SJSA1 (cell line): Measurements from ENCODE around the gene SLC26A6. TPM values are rescaled to one million over a fixed set of nuclear protein-coding genes. Genes with fewer than 3 reads are reported as not detected.

Experiments used
- DNase-seq, 2 experiments: peaks; one replicate each; pipeline ENCODE4 v3.0.0-alpha.2; 2015 to 2020; ENCODE audit warnings: low spot score in 2 of 2, low read depth in 1 of 2
- H3K27ac ChIP-seq: fragments of 250-450 bp; sonication (Bioruptor Pico); 2 replicates; pipeline ENCODE4 v1.5.1; 2020; ENCODE audit warnings: mild to moderate bottlenecking, moderate library complexity
- H3K27me3 ChIP-seq: fragments of 250-450 bp; sonication (Bioruptor Pico); replicated peaks from 2 replicates; pipeline ENCODE4 v1.5.1; 2020; ENCODE audit warnings: mild to moderate bottlenecking, moderate library complexity
- H3K36me3 ChIP-seq: fragments of 250-450 bp; sonication (Bioruptor Pico); 2 replicates; pipeline ENCODE4 v1.5.1; 2020; ENCODE audit warnings: mild to moderate bottlenecking
- H3K4me1 ChIP-seq: fragments of 250-450 bp; sonication (Bioruptor Pico); replicated peaks from 2 replicates; pipeline ENCODE4 v1.6.1; 2021; ENCODE audit warnings: mild to moderate bottlenecking
- H3K4me3 ChIP-seq: fragments of 250-450 bp; sonication (Bioruptor Pico); 2 replicates; pipeline ENCODE4 v1.5.1; 2020; ENCODE audit warnings: mild to moderate bottlenecking
- H3K9me3 ChIP-seq: fragments of 250-450 bp; sonication (Bioruptor Pico); replicated peaks from 2 replicates; pipeline ENCODE4 v1.5.1; 2020; ENCODE audit warnings: mild to moderate bottlenecking
- total RNA-seq: library from RNA; depleted of rRNA; stranded (reverse); fragments of >200 nt; shearing (Covaris generic); gene quantifications from 2 replicates; pipeline ENCODE4 v1.2.3, GENCODE V29; 2014; rRNA removed

Gene SLC26A6, protein sequence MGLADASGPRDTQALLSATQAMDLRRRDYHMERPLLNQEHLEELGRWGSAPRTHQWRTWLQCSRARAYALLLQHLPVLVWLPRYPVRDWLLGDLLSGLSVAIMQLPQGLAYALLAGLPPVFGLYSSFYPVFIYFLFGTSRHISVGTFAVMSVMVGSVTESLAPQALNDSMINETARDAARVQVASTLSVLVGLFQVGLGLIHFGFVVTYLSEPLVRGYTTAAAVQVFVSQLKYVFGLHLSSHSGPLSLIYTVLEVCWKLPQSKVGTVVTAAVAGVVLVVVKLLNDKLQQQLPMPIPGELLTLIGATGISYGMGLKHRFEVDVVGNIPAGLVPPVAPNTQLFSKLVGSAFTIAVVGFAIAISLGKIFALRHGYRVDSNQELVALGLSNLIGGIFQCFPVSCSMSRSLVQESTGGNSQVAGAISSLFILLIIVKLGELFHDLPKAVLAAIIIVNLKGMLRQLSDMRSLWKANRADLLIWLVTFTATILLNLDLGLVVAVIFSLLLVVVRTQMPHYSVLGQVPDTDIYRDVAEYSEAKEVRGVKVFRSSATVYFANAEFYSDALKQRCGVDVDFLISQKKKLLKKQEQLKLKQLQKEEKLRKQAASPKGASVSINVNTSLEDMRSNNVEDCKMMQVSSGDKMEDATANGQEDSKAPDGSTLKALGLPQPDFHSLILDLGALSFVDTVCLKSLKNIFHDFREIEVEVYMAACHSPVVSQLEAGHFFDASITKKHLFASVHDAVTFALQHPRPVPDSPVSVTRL
- total RNA-seq = 10.6 and 16.4 TPM in 2 replicates

DNA sequence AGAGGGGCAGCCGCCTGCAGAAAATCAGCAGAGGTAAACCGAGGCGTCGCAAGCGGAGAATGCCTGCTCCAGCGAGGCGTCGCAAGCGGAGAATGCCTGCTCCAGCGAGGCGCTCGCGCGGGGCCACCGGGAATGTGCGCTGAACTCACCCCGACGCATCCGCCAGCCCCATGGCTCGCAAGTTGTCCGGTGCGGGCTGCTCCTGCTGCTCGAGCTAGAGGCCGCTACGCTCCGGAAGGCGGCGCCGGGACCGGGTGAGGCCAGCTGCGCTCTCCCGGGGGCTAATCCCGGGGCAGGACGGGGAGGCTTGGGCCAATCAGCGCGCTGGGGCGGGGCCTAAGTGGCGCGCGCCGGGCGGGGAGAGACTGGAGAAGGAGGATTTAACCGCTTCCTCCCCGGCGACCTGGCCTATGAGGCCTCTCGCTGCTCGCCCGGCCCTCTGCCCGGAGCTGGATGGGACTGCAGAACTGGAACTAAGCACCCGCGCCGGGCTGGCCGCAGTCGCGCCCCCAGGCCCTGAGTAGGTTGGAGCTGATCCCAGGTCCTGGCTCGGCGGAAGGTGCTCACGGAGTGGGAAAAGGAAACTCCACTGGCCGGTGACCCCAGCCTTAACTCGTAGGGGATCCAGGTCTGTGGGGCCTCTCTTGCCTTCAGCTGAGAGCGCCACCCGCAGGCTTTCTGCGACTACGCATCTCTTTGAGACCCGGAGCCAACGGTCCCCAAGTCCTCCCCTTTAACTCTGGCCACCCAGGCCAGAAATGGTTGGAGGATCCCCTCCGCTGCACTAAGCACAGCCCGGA lies at the start of gene SLC26A6:
TSS of gene SLC26A6 (minus strand) at position 240 of the 800 bp plus-strand sequence. CDS start at position 172, 68 bp downstream.
- Histone ChIP-seq H3K36me3 (peaks cover 37% of the 10 kb centered on the region), H3K27me3 (no peaks in the 10 kb centered on the region), H3K9me3 (no peaks in the 10 kb centered on the region), H3K27ac (no peak within 1 kb of the TSS), H3K4me1 (peaks cover 16% of the 10 kb centered on the region), H3K4me3 (peak within 1 kb of the TSS; percentile 74)
- peak; percentile 94 to 96 for DNase-seq

DNA sequence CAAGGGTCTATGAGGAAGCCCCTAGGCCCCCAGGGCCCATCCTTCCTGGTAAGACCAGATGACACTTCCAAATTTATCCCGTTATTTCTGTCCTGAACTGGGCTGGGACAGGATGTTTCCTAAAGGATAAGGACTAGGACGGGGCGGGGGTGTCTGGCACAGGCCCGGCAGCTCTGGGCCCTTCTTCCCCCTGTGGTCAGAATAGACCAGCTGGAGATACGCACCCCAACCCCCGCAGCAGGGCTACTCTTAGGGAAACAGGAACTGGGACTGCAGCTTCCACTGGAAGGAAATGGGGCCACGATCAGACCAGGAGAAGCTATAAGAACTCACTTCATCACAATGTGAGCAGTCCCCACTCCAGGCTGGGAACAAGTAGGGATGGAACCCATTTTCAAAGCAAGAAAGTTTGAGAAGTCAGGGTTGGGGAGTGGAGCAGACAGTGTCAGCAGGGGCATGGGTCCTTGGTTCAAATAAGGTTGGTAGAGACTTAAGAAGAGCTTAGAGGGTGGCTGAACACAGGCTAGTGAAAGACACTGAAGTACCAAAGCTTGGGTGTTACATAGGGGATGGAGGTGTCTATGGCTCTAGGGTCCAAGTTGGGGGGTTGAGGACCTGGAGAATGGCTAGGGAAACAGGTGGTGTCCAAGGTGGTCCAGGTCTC lies 49.4 kb upstream of the SLC26A6 start:
- Histone ChIP-seq H3K36me3 (peaks cover 56% of the 10 kb centered on the region), H3K27ac (no peak overlapping the region), H3K27me3 (no peaks in the 10 kb centered on the region), H3K9me3 (peaks cover 8% of the 10 kb centered on the region; the same call in 1 of the 2 replicates), H3K4me3 (no peak overlapping the region), H3K4me1 (peaks cover 11% of the 10 kb centered on the region)
- DNase-seq = no peak

DNA sequence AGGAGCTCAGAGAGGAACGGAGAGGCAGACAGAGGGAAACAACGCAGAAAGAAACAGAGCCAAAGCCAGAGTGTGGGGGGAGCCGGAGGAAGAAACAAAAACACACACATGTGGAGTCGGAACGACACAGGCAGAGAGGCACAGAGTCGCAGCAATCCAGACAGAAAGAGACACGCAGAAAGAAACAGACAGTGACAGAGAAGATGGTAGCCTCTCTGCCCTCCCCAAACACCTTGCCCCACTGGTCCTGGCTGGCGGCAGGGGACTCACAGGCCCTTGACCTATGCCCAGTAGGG lies 48.7 kb upstream of the SLC26A6 start:
- H3K4me3 ChIP-seq = no peak overlapping the region
- peaks cover 54% of the 10 kb centered on the region for H3K36me3 ChIP-seq
- H3K27ac ChIP-seq = no peak overlapping the region
- H3K9me3 ChIP-seq = peaks cover 8% of the 10 kb centered on the region; the same call in 1 of the 2 replicates
- DNase-seq = no peak
- no peaks in the 10 kb centered on the region for H3K27me3 ChIP-seq
- H3K4me1 ChIP-seq = peaks cover 11% of the 10 kb centered on the region

DNA sequence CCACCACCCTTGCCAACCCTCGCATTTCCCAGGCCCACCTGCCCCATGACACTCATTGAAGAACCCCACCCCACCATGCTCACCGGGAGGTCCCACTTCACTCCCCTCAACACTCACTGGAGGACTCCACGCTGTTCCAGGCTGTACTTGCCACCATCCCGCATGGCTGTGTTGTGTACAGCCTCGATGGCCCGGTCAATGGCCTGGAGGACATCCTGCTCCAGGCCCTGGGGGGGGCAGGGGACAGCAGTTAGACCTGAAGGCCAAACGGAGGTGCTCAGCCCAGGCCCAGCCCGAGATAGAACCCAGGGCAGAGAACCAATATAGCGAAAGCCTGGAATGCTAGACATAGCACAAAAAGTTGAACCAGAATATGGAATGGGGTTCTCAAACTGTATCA lies 47.5 kb upstream of the SLC26A6 start:
- Histone ChIP-seq H3K36me3 (peaks cover 44% of the 10 kb centered on the region), H3K9me3 (peaks cover 8% of the 10 kb centered on the region; the same call in 1 of the 2 replicates)

DNA sequence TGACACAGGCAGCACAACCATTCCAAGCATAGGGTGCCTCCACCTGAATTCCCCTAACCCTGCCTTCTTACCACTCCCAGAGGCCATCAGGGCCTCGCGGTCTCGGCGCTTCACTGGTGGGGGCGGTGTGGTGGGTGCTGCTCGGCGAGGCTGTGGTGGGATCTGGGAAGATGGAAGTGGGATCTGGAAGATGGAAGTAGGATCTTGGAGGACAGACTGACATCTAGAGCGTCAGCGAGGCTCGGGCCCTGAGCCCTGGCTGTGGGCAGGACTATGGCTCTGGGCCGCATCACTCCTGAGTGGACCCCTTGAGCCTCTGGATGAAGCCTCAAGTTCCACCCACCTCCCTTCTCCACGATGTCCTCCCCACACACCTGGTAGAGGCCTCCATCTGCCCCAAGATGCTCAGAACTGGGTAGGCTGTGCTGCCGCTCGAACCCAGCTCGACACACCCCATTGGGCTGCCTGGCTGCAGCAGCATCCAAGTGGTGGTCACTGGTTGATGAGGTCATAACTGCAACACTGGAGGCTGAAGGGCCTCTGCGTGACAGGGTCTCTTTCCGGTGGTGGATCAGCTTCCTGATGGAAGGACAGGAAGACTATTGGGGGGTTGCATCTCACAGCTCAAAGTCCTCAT lies 46.8 kb upstream of the SLC26A6 start:
- no peak for DNase-seq
- Histone ChIP-seq H3K4me3 (no peak overlapping the region), H3K4me1 (peaks cover 11% of the 10 kb centered on the region), H3K27ac (no peak overlapping the region), H3K27me3 (no peaks in the 10 kb centered on the region), H3K9me3 (peaks cover 8% of the 10 kb centered on the region; the same call in 1 of the 2 replicates), H3K36me3 (peaks cover 38% of the 10 kb centered on the region)

More for the DNA sequence above, 47.5 kb upstream of the SLC26A6 start:
- no peak overlapping the region for H3K4me3 ChIP-seq
- peaks cover 11% of the 10 kb centered on the region for H3K4me1 ChIP-seq
- no peak for DNase-seq
- H3K27me3 ChIP-seq = no peaks in the 10 kb centered on the region
- no peak overlapping the region for H3K27ac ChIP-seq

DNA sequence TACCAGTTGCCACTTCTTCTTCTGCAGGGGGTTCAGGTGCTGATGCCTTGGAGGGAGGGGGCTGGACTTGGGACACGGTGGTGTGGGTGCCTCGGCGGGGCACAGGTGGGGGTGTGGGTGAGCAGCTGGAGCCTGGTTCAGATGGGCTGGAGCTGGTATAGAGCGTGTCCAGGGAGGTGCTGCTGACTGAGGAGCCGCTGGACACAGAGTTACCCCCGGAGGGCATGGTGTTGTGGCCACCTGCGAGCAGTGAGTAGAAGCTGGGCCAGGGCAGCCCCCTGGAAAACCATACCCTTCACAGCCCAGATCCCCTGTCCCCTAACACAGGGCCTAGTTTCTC lies 46.2 kb upstream of the SLC26A6 start:
- Histone ChIP-seq H3K27ac (no peak overlapping the region), H3K27me3 (no peaks in the 10 kb centered on the region), H3K9me3 (peaks cover 8% of the 10 kb centered on the region; the same call in 1 of the 2 replicates), H3K36me3 (peaks cover 37% of the 10 kb centered on the region), H3K4me1 (peaks cover 11% of the 10 kb centered on the region), H3K4me3 (no peak overlapping the region)
- DNase-seq = no peak

DNA sequence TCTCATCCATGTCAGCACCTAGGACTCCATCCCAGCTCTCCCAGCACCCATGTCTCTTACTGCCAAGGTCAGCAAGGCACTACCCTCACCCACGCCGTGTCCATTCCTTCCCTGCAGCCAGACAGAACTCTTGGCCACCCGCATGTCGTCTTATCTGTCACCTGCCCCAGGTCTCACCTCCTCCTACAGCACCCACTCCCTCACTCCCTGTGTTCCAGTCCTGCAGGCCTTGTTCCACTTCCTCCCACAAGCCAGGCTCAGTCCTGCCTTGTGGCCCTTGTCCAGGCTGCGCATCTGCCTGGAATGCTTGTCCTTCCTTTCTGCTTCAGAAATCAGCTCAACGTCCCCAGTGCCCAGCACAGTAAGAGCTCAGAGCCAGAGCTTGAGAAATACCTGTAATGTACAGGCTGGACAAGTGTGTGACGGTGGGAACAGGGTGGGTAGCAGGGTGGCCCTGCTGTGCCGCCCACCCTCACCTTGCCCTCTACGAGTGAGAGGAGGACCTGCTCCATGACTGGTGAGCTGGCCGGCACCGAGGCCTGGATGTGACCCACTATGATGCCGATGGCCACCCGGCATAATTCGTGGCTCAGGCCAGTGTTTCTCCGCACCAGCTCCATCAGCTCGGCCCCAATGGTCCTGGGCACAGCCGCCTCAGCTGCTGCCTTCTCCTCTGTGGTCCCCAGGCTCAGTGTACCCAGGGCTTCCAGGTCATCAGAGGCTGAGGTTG lies 45.7 kb upstream of the SLC26A6 start:
- Histone ChIP-seq H3K27ac (no peak overlapping the region), H3K36me3 (peaks cover 35% of the 10 kb centered on the region)

DNA sequence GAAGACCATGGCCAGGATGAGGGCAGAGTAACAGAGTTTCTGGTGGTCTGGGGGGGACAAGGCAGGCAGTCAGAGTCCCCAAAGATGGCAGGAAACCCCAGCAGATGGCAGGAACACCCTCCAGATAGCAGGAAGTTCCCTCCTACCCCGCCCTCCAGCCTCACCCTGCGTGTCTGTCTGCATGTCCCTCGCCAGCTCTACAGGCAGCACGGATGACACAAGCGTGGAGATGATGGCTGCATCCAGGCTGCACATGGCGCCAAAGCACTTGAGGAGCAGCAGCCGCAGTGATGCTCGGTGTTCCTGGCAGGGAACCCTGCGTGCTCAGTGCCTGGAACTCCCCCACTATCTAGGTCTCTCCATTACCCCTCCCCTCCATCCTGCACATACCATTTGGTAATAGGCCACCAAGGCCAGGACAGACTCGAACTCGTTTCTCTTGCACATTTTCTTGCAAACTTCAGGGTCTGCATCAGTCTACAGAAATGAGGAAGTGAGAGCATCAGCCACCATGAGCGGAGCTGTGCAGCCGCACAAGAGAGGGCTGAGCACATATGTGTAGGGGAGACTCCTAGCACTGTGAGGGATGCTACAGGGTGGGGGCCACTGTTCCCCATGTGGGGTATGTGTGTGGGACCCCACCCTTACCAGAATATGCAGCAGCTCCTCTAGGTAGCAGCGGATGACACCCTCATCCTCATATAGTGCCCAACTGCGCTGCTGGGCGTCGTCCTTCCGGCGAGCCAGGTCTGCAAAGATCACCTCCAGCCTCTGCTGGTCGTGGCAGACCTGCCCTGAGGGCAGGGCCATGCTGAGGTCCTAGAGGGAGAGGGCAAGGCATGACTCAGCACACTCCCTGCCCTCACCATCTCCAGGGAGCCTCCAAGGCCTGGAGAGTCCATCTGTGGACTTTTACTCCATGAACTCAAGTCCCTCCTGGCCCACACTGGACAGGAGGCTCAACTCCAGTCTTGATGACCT lies 44.4 kb upstream of the SLC26A6 start:
- H3K27ac ChIP-seq = no peak overlapping the region
- no peaks in the 10 kb centered on the region for H3K4me1 ChIP-seq
- no peaks in the 10 kb centered on the region for H3K9me3 ChIP-seq
- no peak overlapping the region for H3K4me3 ChIP-seq
- H3K27me3 ChIP-seq = no peaks in the 10 kb centered on the region
- peaks cover 28% of the 10 kb centered on the region for H3K36me3 ChIP-seq
- no peak for DNase-seq

More for the DNA sequence above, 45.7 kb upstream of the SLC26A6 start:
- H3K4me1 ChIP-seq = peaks cover 8% of the 10 kb centered on the region
- DNase-seq = no peak
- no peak overlapping the region for H3K4me3 ChIP-seq
- no peaks in the 10 kb centered on the region for H3K27me3 ChIP-seq
- H3K9me3 ChIP-seq = peaks cover 7% of the 10 kb centered on the region; the same call in 1 of the 2 replicates

DNA sequence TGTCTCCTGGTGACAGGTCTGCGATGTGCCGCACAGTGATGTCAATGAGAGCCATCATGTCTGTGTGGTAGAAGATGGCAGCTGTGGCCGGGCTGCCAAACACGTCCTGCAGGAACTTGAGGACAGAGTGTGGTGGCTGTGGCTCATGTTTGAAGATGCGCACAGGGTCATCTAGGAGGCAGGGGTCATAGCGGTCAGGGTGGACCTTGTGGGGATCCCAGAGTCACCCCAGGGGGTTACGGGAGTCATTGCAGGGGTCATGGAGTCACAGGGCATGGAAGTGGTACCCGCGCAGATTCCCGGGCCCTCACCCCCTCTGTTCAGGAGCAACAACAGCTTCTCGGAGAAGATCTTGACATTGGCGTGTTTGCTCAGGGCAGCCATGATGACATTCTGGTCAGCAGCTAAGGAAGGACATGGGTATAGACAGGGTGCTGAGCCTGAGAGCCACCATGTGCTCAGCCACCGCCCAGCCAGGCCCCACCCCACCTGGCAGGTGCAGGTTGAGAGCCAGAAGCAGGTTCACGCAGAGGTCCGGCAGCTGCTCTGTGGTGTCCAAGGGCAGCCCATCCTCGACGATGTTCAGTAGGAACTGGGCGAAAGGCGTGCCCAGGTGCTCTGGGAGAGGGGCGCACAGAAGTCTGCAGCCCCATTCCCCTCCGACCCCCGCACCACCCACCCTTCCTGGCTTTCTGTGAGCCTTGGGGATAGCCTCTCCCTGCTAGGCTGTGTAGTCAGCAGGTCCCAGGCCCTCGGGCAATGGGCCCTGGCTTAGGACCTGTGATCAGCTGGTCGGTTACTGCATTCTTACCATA lies 43.5 kb upstream of the SLC26A6 start:
- no peak overlapping the region for H3K27ac ChIP-seq
- H3K4me1 ChIP-seq = no peaks in the 10 kb centered on the region
- H3K36me3 ChIP-seq = peaks cover 28% of the 10 kb centered on the region
- no peak for DNase-seq
- no peak overlapping the region for H3K4me3 ChIP-seq
- no peaks in the 10 kb centered on the region for H3K9me3 ChIP-seq
- no peaks in the 10 kb centered on the region for H3K27me3 ChIP-seq

DNA sequence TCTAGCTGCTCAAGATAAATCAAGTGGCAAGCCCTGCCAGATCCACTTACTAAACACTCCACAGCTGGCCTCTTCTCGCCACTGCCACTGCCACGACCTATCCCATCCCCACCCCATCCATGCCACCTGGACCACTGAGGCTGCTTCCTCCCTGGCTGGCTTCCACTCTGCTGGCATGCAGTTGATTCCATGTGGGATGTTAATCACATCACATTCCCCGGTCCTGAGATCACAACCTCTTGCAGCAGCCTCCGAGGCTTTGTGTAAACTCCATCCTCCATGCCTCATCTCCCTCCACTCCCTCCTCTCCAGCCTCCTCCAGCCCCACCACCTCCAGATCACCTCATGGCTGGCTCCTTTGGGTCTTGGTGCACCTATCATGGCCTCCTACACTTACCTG lies 42.8 kb upstream of the SLC26A6 start:
- Histone ChIP-seq H3K27me3 (no peaks in the 10 kb centered on the region), H3K9me3 (no peaks in the 10 kb centered on the region), H3K4me1 (no peaks in the 10 kb centered on the region), H3K36me3 (peaks cover 28% of the 10 kb centered on the region), H3K27ac (no peak overlapping the region), H3K4me3 (no peak overlapping the region)
- no peak for DNase-seq

DNA sequence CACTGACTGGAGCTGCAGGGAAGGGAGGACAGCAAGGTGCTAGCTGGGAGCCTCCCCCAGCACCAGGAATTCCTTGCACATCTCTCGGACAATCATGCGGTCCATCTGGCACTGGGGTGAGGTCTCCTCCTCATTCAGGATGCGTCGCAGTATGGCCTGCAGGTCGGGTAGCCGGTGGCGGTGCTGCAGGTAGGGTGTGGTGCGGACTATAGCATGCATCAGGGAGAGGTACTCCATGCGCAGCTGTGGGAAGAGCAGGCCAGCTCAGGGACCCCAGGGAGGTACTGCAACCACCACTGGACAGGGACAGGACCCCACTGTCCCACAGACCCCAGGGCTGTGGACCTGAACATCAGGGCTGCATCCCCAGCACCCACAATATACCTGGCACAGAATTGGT lies 39.2 kb upstream of the SLC26A6 start:
- Histone ChIP-seq H3K4me1 (no peaks in the 10 kb centered on the region), H3K4me3 (no peak overlapping the region), H3K27me3 (no peaks in the 10 kb centered on the region), H3K36me3 (peaks cover 6% of the 10 kb centered on the region; the same call in 1 of the 2 replicates), H3K9me3 (no peaks in the 10 kb centered on the region), H3K27ac (no peak overlapping the region)
- DNase-seq = no peak
